Muscle of back (tissue), 11 donors: ENCODE results near the gene RBMS2. TPM values are rescaled to one million over a fixed set of nuclear protein-coding genes. Genes with fewer than 3 reads are reported as not detected.
"Not testable (repeated sequence)": the region's sequence is repeated elsewhere in the genome, so short reads cannot be mapped to it uniquely, and the experiment has no call there.

Source experiments
- DNase-seq, 3 donors: peaks; one replicate each; pipeline versions ENCODE4 v3.0.0 to v3.0.0-alpha.2; 2013
- polyA plus RNA-seq, 10 donors: library from polyadenylated mRNA; unstranded; fragments of 120-200 nt; gene quantifications; one replicate each; pipeline ENCODE4 v1.2.1, GENCODE V29; 2013; ENCODE audit not compliant: insufficient read length in 10 of 10

Gene RBMS2
- polyA plus RNA-seq, 10 donors = 17.1 to 37.6 (median 28.7) TPM

DNA sequence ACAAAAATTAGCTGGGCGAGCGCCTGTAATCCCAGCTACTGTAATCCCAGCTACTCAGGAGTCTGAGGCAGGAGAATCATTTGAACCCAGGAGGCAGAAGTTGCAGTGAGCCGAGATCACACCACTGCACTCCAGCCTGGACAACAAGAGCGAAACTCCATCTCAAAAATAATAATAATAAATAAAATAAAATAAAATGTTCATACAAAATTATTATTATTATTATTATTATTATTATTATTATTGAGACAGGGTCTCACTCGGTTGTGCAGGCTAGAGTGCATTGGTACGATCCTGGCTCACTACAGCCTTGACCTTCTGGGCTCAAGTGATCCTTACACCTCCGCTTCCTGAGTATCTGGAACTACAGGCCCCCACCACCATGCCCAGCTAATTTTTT, 55.6 kb downstream of the RBMS2 start:
- DNase-seq = not testable (repeated sequence)

DNA sequence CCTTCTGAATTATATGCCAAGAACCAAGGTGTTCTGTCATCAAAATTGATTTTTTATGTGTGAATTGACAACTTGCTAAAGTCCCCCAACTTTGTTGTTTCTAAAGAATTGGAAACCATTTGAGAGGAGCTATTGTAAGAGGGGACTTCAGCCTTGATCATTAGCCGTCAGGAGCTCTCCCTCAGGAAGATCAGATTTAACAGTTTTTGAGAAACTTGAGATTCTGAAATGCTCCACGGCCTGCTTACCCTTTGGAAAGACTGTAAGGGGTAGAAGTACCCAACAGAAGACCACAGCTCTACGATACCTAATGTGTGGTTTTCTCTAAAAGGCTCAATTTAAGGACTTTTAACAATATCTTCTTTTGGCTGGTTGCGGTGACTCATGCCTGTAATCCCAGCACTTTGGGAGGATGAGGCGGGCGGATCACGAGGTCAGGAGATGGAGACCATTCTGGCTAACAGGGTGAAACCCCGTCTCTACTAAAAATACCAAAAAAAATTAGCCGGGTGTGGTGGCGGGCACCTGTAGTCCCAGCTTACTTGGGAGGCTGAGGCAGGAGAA, 57.4 kb downstream of the RBMS2 start:
- DNase-seq = no peak

DNA sequence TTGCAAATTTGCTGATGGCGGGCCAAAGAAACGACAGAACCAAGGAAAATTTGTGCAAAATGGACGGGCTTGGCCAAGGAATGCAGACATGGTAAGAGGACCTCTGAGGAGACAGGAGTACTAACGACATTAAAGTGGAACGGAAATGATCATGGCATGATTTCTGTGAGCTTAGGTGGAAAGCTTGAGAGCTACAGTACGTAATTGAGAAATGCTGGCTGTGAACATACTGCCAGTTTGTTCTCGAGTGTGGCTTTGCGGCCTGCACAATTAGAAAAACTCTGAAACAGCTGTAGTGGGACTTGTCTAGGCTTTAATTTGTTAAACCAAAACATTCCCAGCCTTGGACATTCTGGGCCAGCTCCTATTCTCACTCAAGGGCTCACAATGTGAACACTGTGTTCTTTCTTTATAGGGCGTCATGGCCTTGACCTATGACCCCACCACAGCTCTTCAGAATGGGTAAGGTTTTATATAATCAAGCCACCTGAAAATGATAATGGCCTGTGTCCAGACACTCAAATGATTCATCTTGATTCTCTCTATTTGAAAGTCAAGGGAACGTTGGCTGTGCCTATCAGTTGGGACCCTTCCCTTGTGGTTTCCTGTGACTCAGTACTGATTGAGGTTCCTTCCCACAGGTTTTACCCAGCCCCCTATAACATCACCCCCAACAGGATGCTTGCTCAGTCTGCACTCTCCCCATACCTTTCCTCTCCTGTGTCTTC, 60.0 kb downstream of the RBMS2 start:
- DNase-seq = no peak

DNA sequence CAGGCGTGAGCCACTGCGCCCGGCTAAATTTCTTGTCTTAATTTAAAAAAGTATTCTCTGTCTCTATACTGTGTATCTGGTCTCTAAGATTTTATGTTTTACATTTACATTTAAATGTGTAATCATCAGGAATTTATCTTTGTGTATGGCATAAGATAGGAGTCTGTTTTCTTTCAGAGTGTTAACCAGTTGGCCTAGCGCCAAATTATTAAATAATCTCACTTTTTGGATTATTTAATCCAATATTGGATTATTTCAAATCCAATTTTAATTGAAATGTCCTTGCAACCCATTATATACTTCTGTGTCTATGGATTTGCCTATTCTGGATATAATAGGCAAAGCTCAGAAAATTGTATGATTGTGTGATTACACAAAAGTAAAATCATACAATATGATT, 63.5 kb downstream of the RBMS2 start:
- DNase-seq = no peak

DNA sequence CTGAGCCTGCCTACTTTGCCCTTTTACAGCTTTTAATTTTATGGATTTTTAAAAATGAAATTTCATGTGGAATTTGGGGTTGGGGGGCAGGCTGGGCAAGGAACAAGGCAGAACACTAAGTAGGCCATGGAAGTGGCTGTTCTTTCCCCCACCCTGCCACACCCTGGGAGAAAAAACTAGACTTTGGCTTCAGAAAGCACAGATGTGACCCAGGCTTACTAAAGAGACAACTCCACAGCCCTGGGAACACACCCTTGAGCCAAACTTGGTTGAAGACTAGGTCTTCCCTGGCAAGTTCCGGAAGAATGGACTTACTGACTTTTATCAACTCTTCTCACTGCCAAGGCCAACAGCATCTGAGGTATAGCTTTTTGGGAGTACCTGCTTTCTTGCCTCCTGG, 68.2 kb downstream of the RBMS2 start:
- no peak for DNase-seq

DNA sequence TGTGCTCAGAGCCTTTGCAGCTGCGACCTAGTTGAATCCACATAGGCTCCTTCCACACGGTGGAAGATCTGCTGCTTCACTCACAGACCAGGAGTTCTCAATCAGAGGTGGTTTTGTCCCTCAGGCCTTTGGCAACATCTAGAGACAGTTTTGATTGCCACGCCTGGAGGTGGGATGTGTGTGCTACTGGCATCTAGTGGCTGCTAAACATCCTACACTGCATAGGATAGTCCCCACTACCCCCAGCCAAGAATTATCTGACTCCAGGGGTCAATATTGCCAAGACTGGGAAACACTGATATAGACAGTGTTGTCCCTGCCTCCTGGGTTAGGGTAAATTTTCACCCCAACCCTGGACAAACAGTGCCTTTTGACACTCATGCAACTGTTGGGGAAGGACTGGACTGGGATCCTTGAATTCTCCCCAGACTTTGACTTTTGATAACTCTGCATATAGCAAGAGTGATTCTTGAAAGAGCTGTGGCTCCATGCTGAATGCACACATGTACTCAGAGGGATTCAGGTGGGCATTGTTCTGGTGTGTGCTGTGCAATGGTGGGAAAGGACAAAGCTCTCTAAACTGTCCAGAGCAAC, 68.7 kb downstream of the RBMS2 start:
- DNase-seq = no peak

DNA sequence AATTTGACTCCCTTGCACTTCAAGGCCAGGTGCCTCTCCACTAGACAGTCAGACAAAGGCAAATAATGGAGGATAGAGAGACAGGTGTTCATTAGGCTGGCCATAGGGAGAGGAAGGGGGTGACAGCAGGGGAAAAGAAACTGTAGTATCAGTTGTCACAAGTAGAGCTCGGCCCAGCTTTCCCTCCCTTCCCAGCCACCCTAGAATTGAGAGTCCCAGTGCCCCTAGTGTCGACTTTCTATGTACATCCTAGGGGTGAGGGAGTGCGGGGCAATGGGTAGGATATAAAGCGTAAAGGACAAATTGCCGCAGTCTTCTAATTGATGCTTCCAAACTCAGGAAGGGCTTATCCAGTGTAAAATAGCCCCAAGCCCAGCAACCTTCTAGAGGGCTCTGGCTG, 69.5 kb downstream of the RBMS2 start:
- no peak for DNase-seq

DNA sequence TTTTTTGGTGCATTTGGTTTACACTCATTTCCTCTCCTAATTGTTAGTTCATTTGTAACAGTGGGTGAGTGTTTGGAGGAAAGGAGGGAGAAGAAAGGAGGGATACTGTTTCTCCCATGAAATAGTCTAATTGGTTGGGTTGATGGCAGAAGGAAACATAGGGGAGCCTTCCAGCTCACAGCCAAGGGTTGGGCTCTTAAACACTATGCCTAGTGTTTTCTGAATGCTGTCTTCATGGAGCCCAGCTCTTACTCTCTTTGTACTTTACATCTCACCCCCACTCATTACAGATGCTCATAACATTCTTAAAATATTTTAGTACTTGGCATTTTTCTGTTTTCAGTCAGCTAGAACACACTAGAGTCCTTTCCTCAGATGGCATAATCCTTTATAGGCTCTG, 70.3 kb downstream of the RBMS2 start:
- no peak for DNase-seq

DNA sequence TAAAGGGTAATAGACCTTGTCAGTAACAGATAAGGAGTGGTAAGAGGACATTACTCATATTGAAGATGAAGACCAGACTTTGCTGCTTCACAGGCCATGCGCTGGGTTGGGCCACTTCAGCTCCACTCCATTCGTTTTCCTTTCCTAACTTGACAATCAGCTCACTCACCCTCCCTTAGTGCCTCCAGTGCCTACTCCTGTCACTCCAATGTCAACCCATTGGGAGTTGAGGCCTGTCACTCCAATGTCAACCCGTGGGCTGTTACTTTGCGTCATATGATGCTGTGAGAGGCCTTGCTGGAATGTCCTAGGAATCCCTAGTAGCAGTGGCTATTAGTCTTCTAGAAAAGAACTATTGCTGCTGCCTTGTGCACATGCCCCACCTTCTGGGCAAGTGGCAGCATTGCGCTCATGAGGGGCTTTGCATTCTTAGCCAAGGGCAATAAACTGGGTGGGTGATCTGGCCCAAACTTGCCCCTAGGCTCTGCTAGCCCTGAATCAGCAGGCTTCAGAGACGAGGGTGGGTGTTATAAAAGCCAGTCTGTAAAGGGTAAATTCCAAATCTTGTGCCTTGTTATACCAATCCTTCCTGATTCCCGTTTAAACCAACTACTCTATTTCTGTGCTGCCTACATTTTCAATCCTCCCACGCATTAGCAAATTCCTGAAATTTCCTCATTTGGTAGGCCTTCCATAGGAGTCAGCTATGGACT, 72.4 kb downstream of the RBMS2 start:
- peak; percentile 30 to 74 (median 45) for DNase-seq

DNA sequence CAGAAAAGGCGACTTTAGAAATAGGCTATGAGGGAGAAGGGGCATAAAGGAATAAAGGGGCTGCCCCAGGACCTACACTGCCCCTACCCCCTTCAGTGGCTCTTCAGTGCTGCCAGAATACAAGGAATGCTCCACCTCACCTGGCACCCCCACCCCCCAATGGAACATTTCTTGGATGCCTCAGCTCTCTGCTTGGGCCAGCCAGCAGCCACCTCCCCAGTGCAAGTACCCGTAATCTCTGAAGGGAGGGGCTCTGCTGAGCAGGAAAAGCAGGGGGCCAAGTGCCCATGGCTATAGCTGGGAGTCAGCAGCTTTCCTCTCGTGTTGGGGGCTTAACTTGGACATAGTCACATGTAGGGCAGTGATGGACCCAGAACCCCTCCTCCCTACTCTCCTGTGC, 75.2 kb downstream of the RBMS2 start:
- no peak for DNase-seq

DNA sequence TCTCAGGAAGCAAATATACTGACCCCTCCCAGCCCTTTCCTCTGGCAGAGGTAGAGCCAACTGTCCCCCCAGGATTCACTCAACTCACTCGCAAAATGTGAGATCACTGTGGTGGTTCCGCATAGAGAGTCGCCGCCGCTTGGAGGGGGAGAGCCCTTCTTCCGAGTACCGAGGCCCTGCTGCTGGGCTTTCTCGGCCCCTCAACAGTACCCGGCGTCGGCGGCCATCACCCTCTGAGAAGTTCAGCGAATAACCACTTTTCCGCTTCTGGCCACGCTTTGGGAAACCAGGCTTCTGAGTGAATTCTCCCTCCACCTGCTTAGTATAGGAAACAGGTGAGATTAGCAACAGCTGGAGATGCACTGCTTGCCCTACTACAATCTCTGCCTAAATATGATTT, 77.4 kb downstream of the RBMS2 start:
- DNase-seq = no peak

DNA sequence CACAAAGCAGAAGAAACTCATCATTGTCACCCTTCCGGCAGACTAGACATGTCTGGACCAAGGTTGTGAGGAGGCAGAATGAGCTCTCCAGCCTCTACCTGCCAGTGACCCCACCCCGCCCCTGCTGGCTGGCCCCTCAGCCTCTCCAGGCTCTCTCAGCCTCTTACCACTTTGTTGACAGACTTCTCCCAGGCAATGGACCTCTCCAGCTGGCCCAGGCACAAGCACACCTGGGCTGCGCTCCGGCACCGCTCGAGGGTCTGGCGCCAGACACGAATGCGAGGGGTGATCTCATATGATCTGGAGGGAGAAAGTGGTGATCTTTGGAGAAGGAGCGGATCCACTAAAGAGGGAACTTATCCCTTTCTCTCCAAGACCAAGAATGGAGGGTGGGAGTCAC, 78.2 kb downstream of the RBMS2 start:
- no peak for DNase-seq

DNA sequence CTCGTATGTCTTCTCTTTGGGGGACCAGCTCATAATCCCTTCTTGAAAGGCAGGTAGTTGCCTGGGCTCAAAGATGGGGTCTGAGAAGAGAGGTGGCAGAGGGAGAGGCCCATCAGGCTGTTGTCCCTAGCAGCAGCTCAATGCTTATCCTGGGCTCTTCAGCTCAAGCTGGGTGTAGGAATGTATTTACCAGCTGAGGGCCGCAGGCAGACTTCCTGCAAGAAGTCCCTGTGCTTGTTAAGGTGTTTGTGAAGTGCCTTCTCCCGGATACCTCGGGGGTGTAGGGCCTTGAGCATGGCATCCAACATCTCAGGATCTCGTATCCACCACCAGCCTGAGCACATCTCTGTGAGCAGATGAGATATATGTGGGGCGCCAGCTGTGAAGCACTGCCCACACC, 79.1 kb downstream of the RBMS2 start:
- no peak for DNase-seq

DNA sequence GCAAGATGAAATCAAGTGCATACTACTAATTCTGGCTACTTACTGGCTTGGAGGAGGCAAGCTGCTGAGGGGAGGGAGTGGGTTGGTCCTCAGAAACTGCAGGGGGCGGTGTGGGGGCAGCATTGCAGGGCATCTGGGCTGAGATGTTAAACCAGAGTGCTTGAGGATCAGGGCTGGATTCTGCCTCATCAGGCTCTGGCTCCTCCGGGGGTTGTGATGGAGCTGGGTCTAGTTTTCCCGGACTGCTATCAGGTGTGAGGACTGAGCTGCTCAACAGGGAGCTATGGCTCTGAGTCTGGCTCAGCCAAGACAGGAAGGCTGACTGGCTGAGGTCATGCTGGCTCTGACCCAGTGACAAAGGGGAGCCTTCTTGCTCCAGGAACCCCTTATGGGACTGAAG, 79.9 kb downstream of the RBMS2 start:
- DNase-seq = no peak

DNA sequence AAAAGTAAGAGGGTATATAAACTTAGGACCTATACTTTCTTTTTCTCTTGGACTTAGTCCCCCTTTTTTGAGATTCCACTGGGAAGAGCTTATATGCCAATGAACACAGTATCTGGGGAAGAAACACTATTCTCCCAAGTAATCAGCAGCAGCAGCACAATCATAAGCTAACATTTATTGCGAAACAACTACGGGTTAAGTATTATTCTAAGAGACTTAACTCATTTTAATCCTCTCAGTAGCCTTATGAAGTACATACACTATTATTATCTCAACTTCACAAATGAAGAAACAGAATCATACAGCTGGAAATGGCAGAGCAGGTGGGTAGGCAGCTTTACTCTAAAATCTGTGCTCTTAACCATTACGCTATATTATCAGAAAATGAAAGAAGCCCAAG, 80.6 kb downstream of the RBMS2 start:
- no peak for DNase-seq

DNA sequence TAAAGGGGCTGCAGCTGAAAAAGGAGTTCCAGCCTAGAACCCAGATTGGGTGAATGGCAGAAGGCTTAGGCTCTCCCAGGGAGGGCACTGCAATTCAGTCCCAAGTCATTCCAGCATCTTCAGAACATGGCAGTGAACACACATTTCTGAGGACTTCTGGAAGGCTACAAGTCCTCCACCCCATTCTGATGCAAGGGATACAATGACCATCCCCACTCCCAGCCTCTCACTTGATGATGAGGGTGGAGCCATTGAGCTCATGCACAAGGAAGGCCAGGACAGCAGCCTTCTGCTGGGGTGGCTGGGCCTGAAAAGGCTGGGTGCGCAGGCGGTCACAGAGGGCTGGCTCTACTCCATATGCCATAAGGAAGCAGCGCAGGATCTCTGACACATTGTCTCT, 82.7 kb downstream of the RBMS2 start:
- DNase-seq = no peak

DNA sequence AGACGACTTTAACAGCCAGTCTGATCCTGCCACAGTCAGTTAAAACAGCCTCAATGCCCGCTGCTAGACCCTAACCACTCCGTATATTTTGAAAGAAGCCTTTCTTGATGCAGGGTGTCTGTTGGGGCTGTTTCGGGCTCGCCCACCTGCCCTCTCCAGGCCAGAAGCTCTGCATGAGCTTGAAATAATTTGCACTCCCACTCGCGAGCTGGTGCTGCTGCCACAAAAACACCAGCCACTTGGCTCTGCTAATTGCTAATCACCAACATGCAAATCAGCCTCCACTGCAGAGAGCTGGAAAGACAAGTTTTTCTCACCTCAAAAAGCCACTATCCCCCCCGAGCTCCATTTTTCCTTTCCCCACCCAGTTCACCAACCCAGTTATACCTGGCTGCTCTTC, 93.0 kb downstream of the RBMS2 start:
- DNase-seq = no peak

DNA sequence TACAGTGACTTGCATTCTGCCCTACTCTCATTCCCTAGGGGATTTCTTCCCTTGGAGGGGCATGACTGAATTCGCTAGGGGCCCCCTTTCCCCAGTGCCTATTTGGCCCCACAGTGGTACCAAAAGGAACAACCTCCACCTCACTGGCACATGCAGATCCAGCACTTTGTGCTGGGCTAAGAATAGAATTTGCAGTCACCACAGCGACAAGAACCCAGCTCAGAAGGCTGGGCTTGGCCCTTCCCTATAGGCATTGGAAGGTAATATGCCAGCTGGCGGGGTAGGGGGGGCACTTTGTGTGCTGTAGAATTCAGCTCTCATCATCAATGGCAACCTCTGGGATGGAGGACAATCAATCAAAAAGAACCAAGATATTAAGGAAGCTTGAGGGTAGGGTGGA, 94.6 kb downstream of the RBMS2 start:
- DNase-seq = no peak

DNA sequence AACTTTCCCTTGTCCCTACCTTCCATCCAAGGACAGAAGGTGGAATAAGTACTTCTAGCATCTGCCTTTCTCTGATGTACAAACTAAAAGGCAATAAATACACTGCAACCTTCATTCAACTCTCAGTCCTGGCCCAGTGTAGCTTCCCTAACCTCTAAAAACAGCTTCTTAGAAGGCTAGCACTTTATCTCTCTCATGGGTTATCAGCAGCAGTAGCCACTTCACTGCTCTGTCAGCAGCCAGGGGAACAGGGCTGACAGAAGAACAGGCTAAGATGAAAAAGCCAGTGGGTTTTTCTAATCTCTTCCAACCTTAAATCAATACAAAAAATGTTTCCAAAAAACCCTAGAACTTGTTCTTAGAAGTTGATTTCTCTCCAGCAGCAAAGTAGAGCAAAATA, 95.3 kb downstream of the RBMS2 start:
- no peak for DNase-seq

DNA sequence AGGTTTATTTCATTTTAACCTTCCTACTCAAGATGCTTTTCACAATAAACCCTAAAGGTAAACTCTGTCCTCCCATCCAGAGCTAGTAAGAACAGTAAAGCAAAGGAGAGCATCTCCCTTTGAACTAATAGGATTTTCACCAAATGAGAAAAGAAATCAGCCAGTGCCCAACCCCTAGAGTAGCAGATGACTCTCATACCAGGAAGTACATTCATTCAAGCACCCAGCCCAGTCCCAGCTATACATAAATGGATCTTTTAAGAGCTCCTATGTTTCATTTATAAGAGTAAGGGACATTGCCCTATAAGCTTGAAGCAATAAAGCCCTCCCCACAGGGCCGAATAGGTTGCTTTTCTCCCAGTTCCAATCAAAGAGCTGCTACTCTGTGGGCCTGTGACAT, 100.9 kb downstream of the RBMS2 start:
- DNase-seq = no peak

DNA sequence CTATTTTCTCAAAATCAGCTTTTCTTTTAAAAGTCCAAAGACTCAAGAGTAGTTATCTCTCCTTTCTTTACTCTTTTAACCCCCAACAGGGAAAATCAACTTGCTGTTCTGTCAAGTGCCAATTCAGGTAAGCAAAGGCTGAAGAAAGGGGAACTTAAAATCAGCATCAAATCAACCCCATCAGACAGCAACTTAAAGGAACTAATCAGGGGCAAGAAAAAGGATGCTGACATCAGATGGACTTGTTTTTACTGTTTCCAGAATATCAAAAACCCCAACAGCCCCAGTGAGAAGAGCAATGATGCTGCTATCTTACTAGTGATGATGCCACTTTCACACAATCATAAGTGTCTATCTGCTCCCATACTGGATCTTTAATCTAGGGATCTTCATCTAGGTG, 105.1 kb downstream of the RBMS2 start:
- DNase-seq = no peak

DNA sequence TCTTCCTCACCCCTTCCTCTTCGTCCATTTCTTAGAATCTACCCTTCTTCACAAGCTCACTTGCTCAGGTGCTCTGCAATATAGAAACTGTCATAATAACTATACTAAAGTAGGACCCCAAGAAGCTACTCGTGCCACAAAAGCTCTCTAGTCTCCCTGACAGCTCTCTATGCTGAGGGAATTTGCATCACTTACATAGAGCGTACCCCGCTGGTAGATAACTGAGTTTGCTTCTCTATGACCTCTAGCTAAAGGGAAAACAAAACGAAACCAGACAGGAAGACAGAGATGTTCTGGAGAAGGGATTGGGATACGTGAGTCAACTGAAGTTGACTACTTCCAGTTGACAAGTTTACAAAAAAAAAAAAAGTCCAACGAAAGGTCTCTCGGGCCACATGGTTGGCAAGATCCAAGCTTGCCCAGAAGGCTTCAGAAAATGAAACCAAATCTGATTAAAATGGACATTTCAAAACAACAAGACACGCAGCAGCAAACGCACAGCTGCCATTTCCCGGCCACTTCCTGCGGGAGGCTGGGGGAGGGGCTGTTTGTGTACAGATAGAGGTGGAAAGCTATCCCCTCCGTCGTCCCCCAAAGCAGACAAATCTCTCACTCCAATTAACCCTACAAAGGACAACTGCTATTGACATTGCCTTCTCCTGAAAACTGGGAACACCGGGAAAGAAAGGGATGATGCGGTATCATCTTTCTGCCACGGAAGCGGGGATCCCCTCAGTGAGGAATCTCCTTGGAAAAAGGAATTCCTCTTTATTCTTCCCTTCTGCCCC, 107.2 kb downstream of the RBMS2 start:
- DNase-seq = peak; percentile 53 to 88 (median 78)
